PC-3 (cell line): ENCODE measurements around the gene CWF19L1. TPM values are rescaled to one million over a fixed set of nuclear protein-coding genes. Genes with fewer than 3 reads are reported as not detected.

Source experiments
- ATAC-seq: fragments of 200-7000 bp; cut with Tn5 transposase; 2 replicates; pipeline ENCODE4 v1.9.1; 2020; ENCODE audit warnings: mild to moderate bottlenecking, moderate library complexity
- BruUV-seq: library from RNA; stranded (reverse); fragments of 400-500 nt; replicated peaks from 2 replicates; lab custom pipeline; 2021; lab: Mats Ljungman, UMichigan
- CTCF ChIA-PET: fragments of 300-600 bp; sonication (Branson Sonifier 250); formaldehyde crosslinking; loops from one replicate; lab custom pipeline; 2022; ENCODE audit warnings: antibody characterized with exemption; lab: Charles Lee
- POLR2A ChIA-PET: fragments of 300-600 bp; sonication (Branson Sonifier 250); formaldehyde crosslinking; loops from one replicate; lab custom pipeline; 2022; ENCODE audit warnings: antibody characterized with exemption; ENCODE audit not compliant: unreplicated experiment; lab: Charles Lee
- DNase-seq: peaks from one replicate; pipeline ENCODE4 v3.0.0-alpha.2; 2015
- H2AFZ ChIP-seq: fragments of 300-600 bp; sonication (generic); 2 replicates; pipeline ENCODE4 v1.6.0; 2016; ENCODE audit warnings: antibody characterized with exemption, low read length
- H3F3A ChIP-seq: fragments of 300-600 bp; sonication (generic); one replicate; pipeline ENCODE4 v1.6.0; 2017; ENCODE audit warnings: antibody characterized with exemption, low read length, control low read depth, mild to moderate bottlenecking; ENCODE audit not compliant: unreplicated experiment
- H3K27ac ChIP-seq: fragments of 300-600 bp; sonication (generic); 2 replicates; pipeline ENCODE4 v1.5.1; 2016; ENCODE audit warnings: mild to moderate bottlenecking, low read length
- H3K27me3 ChIP-seq: fragments of 300-600 bp; sonication (generic); 2 replicates; pipeline ENCODE4 v1.6.1; 2016; ENCODE audit warnings: low read length, mixed read lengths
- H3K36me3 ChIP-seq: fragments of 300-600 bp; sonication (generic); 2 replicates; pipeline ENCODE4 v1.6.1; 2016; ENCODE audit warnings: low read depth, mixed run types, low read length, mixed read lengths
- H3K4me1 ChIP-seq: fragments of 300-600 bp; sonication (generic); 2 replicates; pipeline ENCODE4 v1.5.1; 2016; ENCODE audit warnings: low read length; ENCODE audit not compliant: insufficient read depth
- H3K4me2 ChIP-seq: fragments of 300-600 bp; sonication (generic); 2 replicates; pipeline ENCODE4 v1.6.0; 2016; ENCODE audit warnings: low read length
- H3K4me3 ChIP-seq: fragments of 300-600 bp; sonication (generic); 2 replicates; pipeline ENCODE4 v1.5.1; 2016; ENCODE audit warnings: mild to moderate bottlenecking, low read length, mixed read lengths
- H3K79me2 ChIP-seq: fragments of 300-600 bp; sonication (generic); 2 replicates; pipeline ENCODE4 v1.6.1; 2017; ENCODE audit warnings: low read length, mixed read lengths
- H3K9ac ChIP-seq: fragments of 300-600 bp; sonication (generic); 2 replicates; pipeline ENCODE4 v1.6.0; 2016; ENCODE audit warnings: mild to moderate bottlenecking, low read length
- H3K9me2 ChIP-seq: fragments of 300-600 bp; sonication (generic); replicated peaks from 2 replicates; pipeline ENCODE4 v1.6.1; 2016; ENCODE audit warnings: mixed run types, low read length, mixed read lengths
- H3K9me3 ChIP-seq: fragments of 300-600 bp; sonication (generic); 2 replicates; pipeline ENCODE4 v1.6.1; 2016; ENCODE audit warnings: low read length, mixed read lengths
- H4K20me1 ChIP-seq: fragments of 300-600 bp; sonication (generic); 2 replicates; pipeline ENCODE4 v1.6.1; 2016; ENCODE audit warnings: low read length, mixed read lengths
- CTCF ChIP-seq: fragments of 300-600 bp; sonication (generic); conservative IDR thresholded peaks from 2 replicates; pipeline ENCODE4 v1.5.1; 2017; ENCODE audit warnings: antibody characterized with exemption, low read depth, mild to moderate bottlenecking, low read length
- EZH2 ChIP-seq: fragments of 300-600 bp; sonication (generic); IDR thresholded peaks from one replicate; pipeline ENCODE4 v1.6.1; 2017; ENCODE audit warnings: antibody characterized with exemption, mild to moderate bottlenecking, low read length; ENCODE audit not compliant: unreplicated experiment
- EZH2phosphoT487 ChIP-seq: fragments of 300-600 bp; sonication (generic); IDR thresholded peaks from 2 replicates; pipeline ENCODE4 v1.6.1; 2018; ENCODE audit warnings: mild to moderate bottlenecking, antibody characterized with exemption, low read length, borderline replicate concordance
- intact Hi-C: fragments of 100-400 bp; cut with micrococcal nuclease; formaldehyde crosslinking; loops from 2 replicates; pipeline ENCODE4 v1.9.0; 2023
- total RNA-seq: library from RNA; depleted of rRNA; stranded (reverse); fragments of >200 nt; gene quantifications from 2 replicates; pipeline ENCODE4 v1.2.3, GENCODE V29; 2014

Gene CWF19L1
- total RNA-seq, 1 experiment from 2014 or later, result 31.4 TPM

- H3K9me3 ChIP-seq, result no peaks in the 10 kb centered on the region
- intact Hi-C loops, result no loop called here
- peaks cover 22% of the 10 kb centered on the region for H3K79me2 ChIP-seq
- no peak overlapping the region for H2AFZ ChIP-seq
- CTCF ChIA-PET, result no interaction called here
- no peak for TF ChIP-seq CTCF
- TF ChIP-seq EZH2phosphoT487, result no peak
- no peak for TF ChIP-seq EZH2
- H3K9ac ChIP-seq, result no peak overlapping the region
- H3K27me3 ChIP-seq, result no peaks in the 10 kb centered on the region
- BruUV-seq, result no TSS peak
- H3F3A ChIP-seq, result no peaks in the 10 kb centered on the region
- ATAC-seq (no peak), DNase-seq (no peak)
- no peaks in the 10 kb centered on the region for H4K20me1 ChIP-seq
- H3K4me2 ChIP-seq, result no peak overlapping the region
- POLR2A ChIA-PET, result no interaction called here
- H3K36me3 ChIP-seq, result no peaks in the 10 kb centered on the region; the same call in 1 of the 2 replicates
- H3K9me2 ChIP-seq, result no peaks in the 10 kb centered on the region
- 0 out of 2 replicates have a peak, but pooled peaks cover 3% of the 10 kb centered on the region for H3K4me1 ChIP-seq
- no peak overlapping the region for H3K4me3 ChIP-seq
- no peak overlapping the region for H3K27ac ChIP-seq
Observed at GRCh38 chr10:100232101-100232500, 35.3 kb downstream of the CWF19L1 start.

- CTCF ChIA-PET, result no interaction called here
- TSS peak; percentile 87 for BruUV-seq
Observed at GRCh38 chr10:100229819-100230422, 37.5 kb downstream of the CWF19L1 start.

More at GRCh38 chr10:100229819-100230422, 37.5 kb downstream of the CWF19L1 start:
- Histone ChIP-seq H3F3A (no peaks in the 10 kb centered on the region), H3K36me3 (peaks cover 4% of the 10 kb centered on the region; the same call in 1 of the 2 replicates), H3K79me2 (peaks cover 34% of the 10 kb centered on the region), H3K9me2 (no peaks in the 10 kb centered on the region), H3K27ac (no peak overlapping the region), H3K4me1 (0 out of 2 replicates have a peak, but pooled peaks cover 3% of the 10 kb centered on the region), H2AFZ (peak overlapping the region; percentile 91), H3K4me3 (peak overlapping the region; percentile 98), H4K20me1 (peaks cover 4% of the 10 kb centered on the region; the same call in 1 of the 2 replicates), H3K4me2 (peak overlapping the region; percentile 92), H3K27me3 (no peaks in the 10 kb centered on the region), H3K9ac (peak overlapping the region; percentile 93), H3K9me3 (no peaks in the 10 kb centered on the region)
- intact Hi-C loops, result no loop called here
- no peak for TF ChIP-seq EZH2
- TF ChIP-seq EZH2phosphoT487, result no peak
- TF ChIP-seq CTCF, result no peak
- ATAC-seq (no peak), DNase-seq (no peak)
- POLR2A ChIA-PET, result no interaction called here
